Erythroblast (primary cell): ENCODE results near the gene PCNX4.
A peak's percentile ranks its signal among the peaks of the same experiment; 100 is the strongest.
"Not testable (repeated sequence)": the region's sequence is repeated elsewhere in the genome, so short reads cannot be mapped to it uniquely, and the experiment has no call there.

ENCODE experiments used
- DNase-seq, 2 experiments: peaks; one replicate each; lab custom pipeline; 2025; lab: John Stamatoyannopoulos, UW
- GATA1 ChIP-seq: IDR thresholded peaks from 2 replicates; pipeline ENCODE4 v1.6.1; 2011; ENCODE audit warnings: low read depth, mild to moderate bottlenecking, control low read depth, low read length, moderate library complexity
- POLR2A ChIP-seq: IDR thresholded peaks from 2 replicates; pipeline ENCODE4 v1.6.1; 2011; ENCODE audit warnings: mild to moderate bottlenecking, low read length

PCNX4 gene

GRCh38 chr14:60091550-60092525 is at the start of gene PCNX4:
Gene PCNX4 (plus strand): TSS chr14:60091923. CDS start chr14:60107639, 15,716 bp downstream.
- DNase-seq: peak; percentile 99
- no peak for TF ChIP-seq GATA1
- peak; percentile 99 for TF ChIP-seq POLR2A

GRCh38 chr14:60047976-60048375 is 43.7 kb upstream of the PCNX4 start:
- DNase-seq: not testable (repeated sequence)

- TF ChIP-seq POLR2A (no peak), GATA1 (no peak)
Measured at GRCh38 chr14:60051721-60052221, 40.0 kb upstream of the PCNX4 start.

GRCh38 chr14:60058087-60058486 is 33.6 kb upstream of the PCNX4 start:
- TF ChIP-seq POLR2A: no peak
- no peak for TF ChIP-seq GATA1
- no peak for DNase-seq

More at GRCh38 chr14:60051721-60052221, 40.0 kb upstream of the PCNX4 start:
- no peak for DNase-seq

GRCh38 chr14:60061371-60061770 is 30.4 kb upstream of the PCNX4 start:
- TF ChIP-seq POLR2A (no peak), GATA1 (no peak)
- DNase-seq: no peak

GRCh38 chr14:60064491-60065072 is 27.1 kb upstream of the PCNX4 start:
- no peak for TF ChIP-seq POLR2A
- peak; percentile 28 to 56 for DNase-seq

- no peak for TF ChIP-seq GATA1
- TF ChIP-seq POLR2A: no peak
Measured at GRCh38 chr14:60067882-60068281, 23.8 kb upstream of the PCNX4 start.

GRCh38 chr14:60079723-60080122 is 12.0 kb upstream of the PCNX4 start:
- no peak for TF ChIP-seq GATA1
- TF ChIP-seq POLR2A: no peak

More at GRCh38 chr14:60067882-60068281, 23.8 kb upstream of the PCNX4 start:
- DNase-seq: no peak

GRCh38 chr14:60085085-60085484 is 6.6 kb upstream of the PCNX4 start:
- no peak for TF ChIP-seq POLR2A
- TF ChIP-seq GATA1: no peak
- no peak for DNase-seq

More at GRCh38 chr14:60079723-60080122, 12.0 kb upstream of the PCNX4 start:
- no peak for DNase-seq

GRCh38 chr14:60085693-60086092 is 6.0 kb upstream of the PCNX4 start:
- DNase-seq: no peak
- TF ChIP-seq GATA1 (no peak), POLR2A (no peak)

- TF ChIP-seq GATA1 (no peak), POLR2A (no peak)
- DNase-seq: peak in 1 of 2 experiments; percentile 34
Measured at GRCh38 chr14:60087668-60088067, 4.1 kb upstream of the PCNX4 start.

- DNase-seq: no peak
- no peak for TF ChIP-seq GATA1
- no peak for TF ChIP-seq POLR2A
Measured at GRCh38 chr14:60089221-60089620, 2.5 kb upstream of the PCNX4 start.

- no peak for TF ChIP-seq POLR2A
- TF ChIP-seq GATA1: no peak
- DNase-seq: peak; percentile 71 to 72
Measured at GRCh38 chr14:60090864-60091519, 731 bp upstream of the PCNX4 start.

GRCh38 chr14:60092526-60092920 is 800 bp downstream of the PCNX4 start:
- TF ChIP-seq GATA1 (no peak), POLR2A (no peak)
- peak; percentile 69 to 77 for DNase-seq
